K562 (cell line): Measurements from ENCODE around the gene EXOSC1. TPM values are rescaled to one million over a fixed set of nuclear protein-coding genes. Genes with fewer than 3 reads are reported as not detected.

Experiments
- FOS ChIP-seq: IDR thresholded peaks from 3 replicates; pipeline ENCODE4 v1.6.1; 2011; ENCODE audit not compliant: insufficient read length; ENCODE audit errors: extremely low read depth
- GABPB2 ChIP-seq: fragments of 250-450 bp; sonication (Bioruptor Pico); conservative IDR thresholded peaks from 2 replicates; pipeline ENCODE4 v1.5.1; 2021; ENCODE audit warnings: mild to moderate bottlenecking
- KLF10 ChIP-seq: fragments of 250-450 bp; sonication (Bioruptor Pico); IDR thresholded peaks from 2 replicates; pipeline ENCODE4 v1.6.1; 2021; ENCODE audit warnings: matching md5 sums
- MTF1 ChIP-seq: fragments of 250-450 bp; sonication (Bioruptor Pico); IDR thresholded peaks from 2 replicates; pipeline ENCODE4 v1.9.0; 2021; ENCODE audit warnings: moderate library complexity, mild to moderate bottlenecking, inconsistent platforms, borderline replicate concordance
- MYC ChIP-seq, 2 experiments: fragments of 250-450 bp in 1 of 2; sonication (Bioruptor Pico) in 1 of 2; IDR thresholded peaks; 2 replicates each; pipeline versions ENCODE4 v1.5.1 to v1.6.1; 2012 to 2021; ENCODE audit warnings: low read depth in 2 of 2, borderline replicate concordance in 1 of 2, improper control_type of control experiment in 1 of 2, low read length in 1 of 2, mild to moderate bottlenecking in 1 of 2, moderate library complexity in 1 of 2
- PRMT5 ChIP-seq: sonication (generic); formaldehyde crosslinking; IDR thresholded peaks from 2 replicates; pipeline ENCODE4 v1.5.0; 2020; ENCODE audit warnings: missing genetic modification reagents
- ZBTB40 ChIP-seq, 2 experiments: fragments of 450-650 bp in 1 of 2; sonication (generic) in 1 of 2; formaldehyde crosslinking in 1 of 2; IDR thresholded peaks; 2 replicates each; pipeline versions ENCODE4 v1.7.1 to v1.9.0; 2016 to 2022; ENCODE audit warnings: inconsistent platforms in 1 of 2, mild to moderate bottlenecking in 1 of 2, missing genetic modification reagents in 1 of 2
- ZNF436 ChIP-seq: fragments of 250-450, 450-650 bp; sonication (Bioruptor Pico); formaldehyde crosslinking; IDR thresholded peaks from 2 replicates; pipeline ENCODE4 v1.7.0; 2020; ENCODE audit warnings: mild to moderate bottlenecking
- ZNF592 ChIP-seq: fragments of 450-650 bp; IDR thresholded peaks from 2 replicates; pipeline ENCODE4 v1.6.1; 2017; ENCODE audit warnings: antibody characterized with exemption, mild to moderate bottlenecking
- ZSCAN32 ChIP-seq: fragments of 450-650 bp; formaldehyde crosslinking; IDR thresholded peaks from 2 replicates; pipeline ENCODE4 v1.4.0; 2020; ENCODE audit warnings: mild to moderate bottlenecking, moderate library complexity
- polyA plus RNA-seq, 8 experiments: library from polyadenylated mRNA; depleted of rRNA in 4 of 8; stranded (reverse) in 5 of 8; unstranded in 3 of 8; fragments of >200 nt; fragmentation: Nextera tagmentation in 2 of 8; fragmentation: Illumina TruSeq in 1 of 8; extraction: Ambion mirVana in 2 of 8; extraction: Trizol in 1 of 8; gene quantifications; 2 replicates each; pipeline versions ENCODE4 v1.2.1 to v1.2.3, GENCODE V29; 2011 to 2014; ENCODE audit warnings: inconsistent platforms in 1 of 8, missing spikeins in 1 of 8
- total RNA-seq, 7 experiments: library from RNA; depleted of rRNA in 6 of 7; stranded (reverse); fragments of >200 nt in 6 of 7; fragmentation: Illumina TruSeq in 2 of 7; extraction: Trizol in 2 of 7; gene quantifications; 2 replicates each; pipeline versions ENCODE4 v1.2.1 to v1.2.3, GENCODE V29; 2011 to 2021; ENCODE audit warnings: low replicate concordance in 1 of 7
- TF ChIP-seq, protein P1 (sequence below): IDR thresholded peaks from 2 replicates; pipeline ENCODE4 v1.6.1; 2014; ENCODE audit warnings: antibody characterized with exemption

Gene EXOSC1
- total and polyA plus RNA-seq, 9 of the 15 experiments (the other 6 are each of a cell fraction or from before 2014, with no cell fraction given), result 44.3 to 117 (median 67.0) TPM

DNA sequence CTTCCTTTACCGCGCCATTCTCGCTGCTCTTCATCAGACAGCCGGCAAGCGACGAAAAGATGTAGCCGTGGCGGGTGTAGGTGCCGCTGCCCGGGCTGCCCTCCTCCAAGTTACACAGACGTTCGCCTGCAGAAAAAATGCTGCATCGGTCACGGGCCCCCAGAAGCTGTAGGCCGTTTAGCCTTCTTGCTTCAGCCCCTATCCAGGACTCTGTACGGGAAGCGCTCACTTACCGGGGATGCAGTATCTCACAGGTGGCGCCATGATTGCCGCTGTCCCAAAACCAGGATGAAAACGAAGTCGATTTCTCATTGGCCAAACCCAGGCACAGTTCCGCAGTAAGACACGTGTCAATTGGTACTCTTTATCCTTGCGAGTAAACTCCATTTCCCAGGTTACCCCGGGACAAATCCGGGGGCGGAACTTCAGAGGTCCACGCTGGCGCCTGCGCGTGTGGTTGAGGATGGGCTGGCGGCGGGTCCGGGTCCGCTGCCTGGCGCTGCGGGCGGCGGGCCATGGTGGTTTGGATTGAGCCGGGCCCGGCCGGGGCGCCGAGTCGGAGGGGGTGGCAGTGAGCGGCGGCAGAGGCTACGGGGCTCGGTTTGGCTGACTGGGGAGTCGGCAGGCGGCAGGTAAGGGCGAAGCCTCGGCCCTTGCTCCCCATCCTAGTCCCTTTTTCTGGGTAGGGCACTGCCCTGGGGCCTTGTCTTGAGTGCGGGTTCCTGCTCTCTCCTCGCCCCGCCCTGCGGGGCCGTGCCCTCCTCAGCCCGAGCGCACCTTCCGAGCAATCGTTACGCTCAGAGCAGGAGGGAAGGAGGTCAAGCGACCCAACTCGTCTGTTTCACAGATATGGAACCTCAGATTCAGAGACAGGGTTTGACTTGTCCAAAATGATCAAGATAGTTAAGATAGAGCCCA is at the start of gene EXOSC1, which contains the start of gene ZDHHC16 (continued):
- TF ChIP-seq ZBTB40 (IDR thresholded peaks at IDR 0.05) (peak; percentile 52; the same call in 1 of the 2 replicates), ZBTB40 (CRISPR knock-in tag; IDR thresholded peaks at IDR 0.05) (no peak), KLF10 (no peak), PRMT5 (CRISPR knock-in tag) (no peak), MTF1 (no peak), ZNF436 (CRISPR knock-in tag) (no peak), ZNF592 (no peak), MYC (IDR thresholded peaks at IDR 0.05; ENCODE audit: low read depth, low read length) (peak; percentile 59), MYC (CRISPR knock-in tag; IDR thresholded peaks at IDR 0.05; ENCODE audit: borderline replicate concordance, low read depth) (no peak), ZSCAN32 (CRISPR knock-in tag) (no peak), GABPB2 (CRISPR knock-in tag) (no peak), FOS (peak; percentile 88)
- TF ChIP-seq, protein P1, sequence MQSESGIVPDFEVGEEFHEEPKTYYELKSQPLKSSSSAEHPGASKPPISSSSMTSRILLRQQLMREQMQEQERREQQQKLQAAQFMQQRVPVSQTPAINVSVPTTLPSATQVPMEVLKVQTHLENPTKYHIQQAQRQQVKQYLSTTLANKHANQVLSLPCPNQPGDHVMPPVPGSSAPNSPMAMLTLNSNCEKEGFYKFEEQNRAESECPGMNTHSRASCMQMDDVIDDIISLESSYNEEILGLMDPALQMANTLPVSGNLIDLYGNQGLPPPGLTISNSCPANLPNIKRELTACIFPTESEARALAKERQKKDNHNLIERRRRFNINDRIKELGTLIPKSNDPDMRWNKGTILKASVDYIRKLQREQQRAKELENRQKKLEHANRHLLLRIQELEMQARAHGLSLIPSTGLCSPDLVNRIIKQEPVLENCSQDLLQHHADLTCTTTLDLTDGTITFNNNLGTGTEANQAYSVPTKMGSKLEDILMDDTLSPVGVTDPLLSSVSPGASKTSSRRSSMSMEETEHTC, result no peak
